RWPE2 (cell line): ENCODE results near the gene TRERF1.

ENCODE experiments used
- ATAC-seq: fragments of 200-7000 bp; cut with Tn5 transposase; 3 replicates; pipeline ENCODE4 v1.9.1; 2021; ENCODE audit warnings: low read depth
- DNase-seq: peaks from one replicate; pipeline ENCODE4 v3.0.0-alpha.2; 2020; ENCODE audit warnings: low spot score
- H3K27ac ChIP-seq: fragments of 450-650 bp; 2 replicates; pipeline ENCODE4 v1.5.1; 2017; ENCODE audit warnings: mild to moderate bottlenecking; ENCODE audit not compliant: poor library complexity, severe bottlenecking
- H3K27me3 ChIP-seq: fragments of 250-450 bp; sonication (Bioruptor Pico); 2 replicates; pipeline ENCODE4 v1.5.1; 2021; ENCODE audit warnings: mild to moderate bottlenecking, moderate library complexity; ENCODE audit not compliant: insufficient read depth, poor library complexity, severe bottlenecking
- H3K36me3 ChIP-seq: fragments of 250-450 bp; sonication (Bioruptor Pico); 2 replicates; pipeline ENCODE4 v1.5.1; 2020; ENCODE audit warnings: low read depth, mild to moderate bottlenecking, moderate library complexity
- H3K4me1 ChIP-seq: fragments of 250-450 bp; sonication (Bioruptor Pico); 2 replicates; pipeline ENCODE4 v1.5.1; 2021; ENCODE audit warnings: mild to moderate bottlenecking, moderate library complexity; ENCODE audit not compliant: insufficient read depth, poor library complexity, severe bottlenecking
- H3K4me3 ChIP-seq: fragments of 250-450 bp; sonication (Bioruptor Pico); 2 replicates; pipeline ENCODE4 v1.5.1; 2021; ENCODE audit warnings: mild to moderate bottlenecking, moderate library complexity; ENCODE audit not compliant: severe bottlenecking
- H3K9me3 ChIP-seq: fragments of 250-450 bp; sonication (Bioruptor Pico); 2 replicates; pipeline ENCODE4 v1.5.1; 2021; ENCODE audit warnings: mild to moderate bottlenecking, moderate library complexity; ENCODE audit not compliant: severe bottlenecking
- CTCF ChIP-seq: fragments of 450-650 bp; IDR thresholded peaks from one replicate; pipeline ENCODE4 v1.5.1; 2017; ENCODE audit warnings: mild to moderate bottlenecking, moderate library complexity; ENCODE audit not compliant: poor library complexity, severe bottlenecking

TRERF1 gene

GRCh38 chr6:42387336-42387735 is 64.4 kb downstream of the TRERF1 start:
- ATAC-seq (no peak), DNase-seq (no peak)
- no peaks in the 10 kb centered on the region for H3K4me1 ChIP-seq
- H3K9me3 ChIP-seq = no peaks in the 10 kb centered on the region
- no peaks in the 10 kb centered on the region for H3K27me3 ChIP-seq
- peaks cover 3% of the 10 kb centered on the region; the same call in 1 of the 2 replicates for H3K36me3 ChIP-seq
- H3K4me3 ChIP-seq = no peak overlapping the region
- H3K27ac ChIP-seq = no peak overlapping the region
- no peak for TF ChIP-seq CTCF

GRCh38 chr6:42385339-42385738 is 66.4 kb downstream of the TRERF1 start:
- DNase-seq (no peak), ATAC-seq (no peak)
- no peak for TF ChIP-seq CTCF
- Histone ChIP-seq H3K27me3 (no peaks in the 10 kb centered on the region), H3K9me3 (no peaks in the 10 kb centered on the region), H3K36me3 (no peaks in the 10 kb centered on the region), H3K4me3 (no peak overlapping the region), H3K27ac (no peak overlapping the region), H3K4me1 (no peaks in the 10 kb centered on the region)

GRCh38 chr6:42383421-42384205 is 68.1 kb downstream of the TRERF1 start:
- no peak for ATAC-seq
- Histone ChIP-seq H3K9me3 (no peaks in the 10 kb centered on the region), H3K4me1 (no peaks in the 10 kb centered on the region), H3K27ac (no peak overlapping the region), H3K36me3 (no peaks in the 10 kb centered on the region), H3K27me3 (no peaks in the 10 kb centered on the region), H3K4me3 (no peak overlapping the region)
- no peak for TF ChIP-seq CTCF
- no peak for DNase-seq

- Histone ChIP-seq H3K36me3 (no peaks in the 10 kb centered on the region), H3K4me3 (no peak overlapping the region), H3K9me3 (no peaks in the 10 kb centered on the region), H3K4me1 (no peaks in the 10 kb centered on the region), H3K27ac (no peak overlapping the region), H3K27me3 (no peaks in the 10 kb centered on the region)
- TF ChIP-seq CTCF = no peak
- ATAC-seq = no peak
- DNase-seq = no peak
Observed at GRCh38 chr6:42381850-42382249, 69.9 kb downstream of the TRERF1 start.

GRCh38 chr6:42380228-42380979 is 71.3 kb downstream of the TRERF1 start:
- Histone ChIP-seq H3K9me3 (no peaks in the 10 kb centered on the region), H3K27me3 (no peaks in the 10 kb centered on the region), H3K36me3 (no peaks in the 10 kb centered on the region), H3K4me1 (no peaks in the 10 kb centered on the region), H3K4me3 (no peak overlapping the region), H3K27ac (no peak overlapping the region)
- TF ChIP-seq CTCF = no peak
- no peak for ATAC-seq
- DNase-seq = no peak
